PFSK-1 (cell line): ENCODE results near the gene ASTL.

Experiments used
- FOXP2 ChIP-seq: optimal IDR thresholded peaks from 2 replicates; pipeline ENCODE3; 2011; ENCODE audit warnings: borderline replicate concordance, control low read depth, inconsistent platforms; ENCODE audit not compliant: insufficient read depth; ENCODE audit errors: extremely low read length, extremely low read depth
- POLR2AphosphoS5 ChIP-seq: IDR thresholded peaks from 2 replicates; pipeline ENCODE4 v1.6.1; 2012; ENCODE audit warnings: low read depth, mild to moderate bottlenecking, control low read depth, low read length, moderate library complexity
- REST ChIP-seq, 2 experiments: IDR thresholded peaks; 2 replicates each; pipeline versions ENCODE4 v1.6.1 to v1.8.0; 2011 to 2012; ENCODE audit warnings: low read depth in 2 of 2, low read length in 2 of 2, control low read depth in 1 of 2, inconsistent platforms in 1 of 2, mild to moderate bottlenecking in 1 of 2, moderate library complexity in 1 of 2; ENCODE audit not compliant: insufficient read depth in 1 of 2
- SIN3A ChIP-seq: IDR thresholded peaks from 2 replicates; pipeline ENCODE4 v1.6.1; 2012; ENCODE audit warnings: mild to moderate bottlenecking, low read length, moderate library complexity, borderline replicate concordance; ENCODE audit not compliant: insufficient read depth
- TAF1 ChIP-seq: IDR thresholded peaks from 2 replicates; pipeline ENCODE4 v1.6.1; 2012; ENCODE audit warnings: low read length, control low read depth, borderline replicate concordance; ENCODE audit not compliant: insufficient read depth

The ASTL gene

GRCh38 chr2:96120091-96120720, 18.1 kb downstream of the ASTL start:
- TF ChIP-seq POLR2AphosphoS5: no peak
- TF ChIP-seq TAF1: no peak

GRCh38 chr2:96119389-96119751, 18.9 kb downstream of the ASTL start:
- no peak for TF ChIP-seq REST (IDR thresholded peaks at IDR 0.05; ENCODE audit: insufficient read depth in 1 of 2, low read depth in 2 of 2, low read length in 2 of 2)
- TF ChIP-seq FOXP2: no peak
- no peak for TF ChIP-seq SIN3A
- TF ChIP-seq POLR2AphosphoS5: no peak

GRCh38 chr2:96118698-96119388, 19.5 kb downstream of the ASTL start:
- TF ChIP-seq FOXP2 (no peak), REST (IDR thresholded peaks at IDR 0.05; ENCODE audit: insufficient read depth in 1 of 2, low read depth in 2 of 2, low read length in 2 of 2) (no peak)

GRCh38 chr2:96117701-96118588, 20.4 kb downstream of the ASTL start:
- no peak for TF ChIP-seq SIN3A
- TF ChIP-seq REST (IDR thresholded peaks at IDR 0.05; ENCODE audit: insufficient read depth in 1 of 2, low read depth in 2 of 2, low read length in 2 of 2): no peak
- no peak for TF ChIP-seq TAF1
- no peak for TF ChIP-seq FOXP2
- TF ChIP-seq POLR2AphosphoS5: no peak

- TF ChIP-seq SIN3A (no peak), POLR2AphosphoS5 (no peak), FOXP2 (peak; percentile 43), TAF1 (no peak), REST (IDR thresholded peaks at IDR 0.05; ENCODE audit: insufficient read depth in 1 of 2, low read depth in 2 of 2, low read length in 2 of 2) (no peak)
Measured at GRCh38 chr2:96116879-96117533, 21.3 kb downstream of the ASTL start.
